ENCODE measurements around the gene RFX5.

DNA sequence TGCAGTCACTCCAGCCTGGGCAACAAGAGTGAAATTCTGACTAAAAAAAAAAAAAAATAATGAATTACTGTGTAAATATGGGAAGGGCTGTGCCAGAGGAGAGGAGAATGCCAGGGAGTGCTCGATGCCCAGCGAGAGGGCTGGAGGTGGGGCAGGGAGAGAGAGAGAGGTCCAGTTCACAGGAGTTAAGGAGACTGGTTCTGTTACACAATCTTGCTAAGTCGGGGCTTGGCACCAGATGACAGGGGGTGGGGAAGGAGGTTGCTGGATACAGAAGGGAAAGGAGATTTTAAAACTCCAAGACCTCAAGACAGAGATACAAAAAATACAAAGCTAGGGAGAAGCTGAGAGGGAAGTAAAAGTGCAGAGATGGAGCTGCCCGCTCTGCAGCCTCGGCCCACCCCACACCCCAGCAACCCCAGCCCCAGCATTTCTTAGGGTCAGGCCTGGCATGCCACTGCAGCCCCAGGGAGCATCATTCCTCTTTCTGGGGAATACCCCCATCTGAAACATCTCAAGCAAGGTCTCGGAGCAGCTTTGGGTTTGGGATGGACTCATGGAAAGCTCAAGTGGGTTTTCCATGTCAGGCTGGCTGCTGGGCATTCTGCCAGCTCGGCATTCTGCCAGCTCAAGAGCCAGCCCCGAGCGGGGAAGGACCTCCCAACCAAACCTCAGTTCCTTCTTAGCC is 24.5 kb upstream of the RFX5 start:
- TF ChIP-seq EZH2phosphoT487 (conservative IDR thresholded peaks at IDR 0.05; ENCODE audit: low read length) (no peak), CTCF (IDR thresholded peaks at IDR 0.05; ENCODE audit: insufficient read depth, low read length, poor library complexity, severe bottlenecking) (no peak)

Measured in SU-DHL-6 (cell line).